ENCODE data around the gene MVB12B. TPM values are rescaled to one million over a fixed set of nuclear protein-coding genes. Genes with fewer than 3 reads are reported as not detected.
A peak's percentile ranks its signal among the peaks of the same experiment; 100 is the strongest.

Gene MVB12B
- total RNA-seq, 1 donor from 2014 or later: 22.2 TPM

- DNase-seq (ENCODE audit: low spot score): no peak
Measured at GRCh38 chr9:126403397-126403796, 76.8 kb downstream of the MVB12B start.

GRCh38 chr9:126404459-126404858 is 77.8 kb downstream of the MVB12B start:
- DNase-seq (ENCODE audit: low spot score): no peak

GRCh38 chr9:126406075-126406667 is 79.5 kb downstream of the MVB12B start:
- no peak for DNase-seq (ENCODE audit: low spot score)

GRCh38 chr9:126407114-126407870 is 80.7 kb downstream of the MVB12B start:
- no peak for DNase-seq (ENCODE audit: low spot score)

GRCh38 chr9:126408004-126408403 is 81.4 kb downstream of the MVB12B start:
- no peak for DNase-seq (ENCODE audit: low spot score)

GRCh38 chr9:126410229-126410628 is 83.6 kb downstream of the MVB12B start:
- no peak for DNase-seq (ENCODE audit: low spot score)

- DNase-seq (ENCODE audit: low spot score): no peak
Measured at GRCh38 chr9:126411225-126411947, 84.8 kb downstream of the MVB12B start.

GRCh38 chr9:126411948-126412284 is 85.3 kb downstream of the MVB12B start:
- DNase-seq (ENCODE audit: low spot score): no peak

GRCh38 chr9:126412905-126413304 is 86.3 kb downstream of the MVB12B start:
- DNase-seq (ENCODE audit: low spot score): no peak

- DNase-seq (ENCODE audit: low spot score): no peak
Measured at GRCh38 chr9:126413391-126414068, 86.9 kb downstream of the MVB12B start.

- no peak for DNase-seq (ENCODE audit: low spot score)
Measured at GRCh38 chr9:126415741-126416370, 89.2 kb downstream of the MVB12B start.

GRCh38 chr9:126417043-126417442 is 90.4 kb downstream of the MVB12B start:
- peak; percentile 33 for DNase-seq (ENCODE audit: low spot score)

- no peak for DNase-seq (ENCODE audit: low spot score)
Measured at GRCh38 chr9:126417684-126418083, 91.1 kb downstream of the MVB12B start.

GRCh38 chr9:126418608-126419007 is 92.0 kb downstream of the MVB12B start:
- no peak for DNase-seq (ENCODE audit: low spot score)

- no peak for DNase-seq (ENCODE audit: low spot score)
Measured at GRCh38 chr9:126419475-126419874, 92.8 kb downstream of the MVB12B start.

GRCh38 chr9:126420135-126420534 is 93.5 kb downstream of the MVB12B start:
- no peak for DNase-seq (ENCODE audit: low spot score)

GRCh38 chr9:126420643-126421564 is 94.3 kb downstream of the MVB12B start:
- no peak for DNase-seq (ENCODE audit: low spot score)

- DNase-seq (ENCODE audit: low spot score): no peak
Measured at GRCh38 chr9:126421567-126422428, 95.2 kb downstream of the MVB12B start.

All from mesenteric fat pad (tissue), 1 donor.